ENCODE results near the gene CRACDL.

The CRACDL gene

GRCh38 chr2:98901291-98901690, 34.7 kb downstream of the CRACDL start:
- TF ChIP-seq FOXP2 (optimal IDR thresholded peaks at IDR 0.05; ENCODE audit: borderline replicate concordance, extremely low read depth, extremely low read length, insufficient read depth) (no peak), TAF1 (IDR thresholded peaks at IDR 0.05; ENCODE audit: borderline replicate concordance, insufficient read depth, low read length) (no peak), POLR2AphosphoS5 (IDR thresholded peaks at IDR 0.05; ENCODE audit: low read depth, low read length) (no peak), REST (IDR thresholded peaks at IDR 0.05; ENCODE audit: insufficient read depth in 1 of 2, low read depth in 2 of 2, low read length in 2 of 2) (no peak), SIN3A (IDR thresholded peaks at IDR 0.05; ENCODE audit: borderline replicate concordance, insufficient read depth, low read length) (no peak)

- TF ChIP-seq REST (IDR thresholded peaks at IDR 0.05; ENCODE audit: insufficient read depth in 1 of 2, low read depth in 2 of 2, low read length in 2 of 2) (no peak), POLR2AphosphoS5 (IDR thresholded peaks at IDR 0.05; ENCODE audit: low read depth, low read length) (no peak), SIN3A (IDR thresholded peaks at IDR 0.05; ENCODE audit: borderline replicate concordance, insufficient read depth, low read length) (no peak), TAF1 (IDR thresholded peaks at IDR 0.05; ENCODE audit: borderline replicate concordance, insufficient read depth, low read length) (no peak), FOXP2 (optimal IDR thresholded peaks at IDR 0.05; ENCODE audit: borderline replicate concordance, extremely low read depth, extremely low read length, insufficient read depth) (no peak)
These were observed 35.3 kb downstream of the CRACDL start for GRCh38 chr2:98900721-98901120.

GRCh38 chr2:98899041-98899702, 36.9 kb downstream of the CRACDL start:
- TF ChIP-seq SIN3A (IDR thresholded peaks at IDR 0.05; ENCODE audit: borderline replicate concordance, insufficient read depth, low read length): no peak
- no peak for TF ChIP-seq FOXP2 (optimal IDR thresholded peaks at IDR 0.05; ENCODE audit: borderline replicate concordance, extremely low read depth, extremely low read length, insufficient read depth)
- TF ChIP-seq TAF1 (IDR thresholded peaks at IDR 0.05; ENCODE audit: borderline replicate concordance, insufficient read depth, low read length): no peak
- no peak for TF ChIP-seq POLR2AphosphoS5 (IDR thresholded peaks at IDR 0.05; ENCODE audit: low read depth, low read length)
- TF ChIP-seq REST (IDR thresholded peaks at IDR 0.05; ENCODE audit: insufficient read depth in 1 of 2, low read depth in 2 of 2, low read length in 2 of 2): no peak

- no peak for TF ChIP-seq FOXP2 (optimal IDR thresholded peaks at IDR 0.05; ENCODE audit: borderline replicate concordance, extremely low read depth, extremely low read length, insufficient read depth)
- no peak for TF ChIP-seq POLR2AphosphoS5 (IDR thresholded peaks at IDR 0.05; ENCODE audit: low read depth, low read length)
- no peak for TF ChIP-seq REST (IDR thresholded peaks at IDR 0.05; ENCODE audit: insufficient read depth in 1 of 2, low read depth in 2 of 2, low read length in 2 of 2)
These were observed 37.6 kb downstream of the CRACDL start for GRCh38 chr2:98898423-98898841.

GRCh38 chr2:98897746-98898145, 38.3 kb downstream of the CRACDL start:
- TF ChIP-seq SIN3A (IDR thresholded peaks at IDR 0.05; ENCODE audit: borderline replicate concordance, insufficient read depth, low read length) (no peak), FOXP2 (optimal IDR thresholded peaks at IDR 0.05; ENCODE audit: borderline replicate concordance, extremely low read depth, extremely low read length, insufficient read depth) (no peak), TAF1 (IDR thresholded peaks at IDR 0.05; ENCODE audit: borderline replicate concordance, insufficient read depth, low read length) (no peak), REST (IDR thresholded peaks at IDR 0.05; ENCODE audit: insufficient read depth in 1 of 2, low read depth in 2 of 2, low read length in 2 of 2) (no peak), POLR2AphosphoS5 (IDR thresholded peaks at IDR 0.05; ENCODE audit: low read depth, low read length) (no peak)
